ENCODE data around the gene ACSF2. TPM values are rescaled to one million over a fixed set of nuclear protein-coding genes. Genes with fewer than 3 reads are reported as not detected.

The ACSF2 gene
- total RNA-seq, 1 experiment from 2014 or later: 12.2 TPM

- no peak overlapping the region; a peak in 1 of 7 replicates for H3K27ac Mint-ChIP-seq
- Histone ChIP-seq H3K9me3 (ENCODE audit: control insufficient read depth, low read depth, low read length) (no peaks in the 10 kb centered on the region), H3K79me1 (ENCODE audit: insufficient read depth, low read depth, low read length, poor library complexity, severe bottlenecking) (no peaks in the 10 kb centered on the region), H3K27me3 (ENCODE audit: insufficient read depth, low read length) (no peaks in the 10 kb centered on the region), H2BK12ac (ENCODE audit: insufficient read length, low read depth, low read length) (no peak overlapping the region), H4K20me1 (ENCODE audit: control insufficient read depth, insufficient read depth, insufficient read length) (no peaks in the 10 kb centered on the region), H3K56ac (ENCODE audit: insufficient read length, low read depth, low read length) (no peak overlapping the region), H3K18ac (ENCODE audit: insufficient read length, low read depth, low read length) (no peak overlapping the region), H3K23me2 (ENCODE audit: insufficient read length, low read depth, low read length, poor library complexity, severe bottlenecking) (no peaks in the 10 kb centered on the region), H3K79me2 (ENCODE audit: insufficient read depth, low read length) (no peaks in the 10 kb centered on the region), H2AFZ (ENCODE audit: low read length) (no peak overlapping the region), H4K8ac (replicated peaks; ENCODE audit: insufficient read length, low read depth, low read length) (no peak overlapping the region), H2BK5ac (ENCODE audit: insufficient read length, low read length) (no peak overlapping the region), H3K14ac (ENCODE audit: insufficient read depth, low read length) (no peak overlapping the region), H3K4me2 (ENCODE audit: insufficient read depth, insufficient read length, low read length) (no peak overlapping the region), H3K9ac (ENCODE audit: extremely low read depth, insufficient read length, low read length) (no peak overlapping the region), H3T11ph (ENCODE audit: low read length) (no peak overlapping the region), H2BK120ac (ENCODE audit: low read depth, low read length, poor library complexity, severe bottlenecking) (no peak overlapping the region), H4K5ac (ENCODE audit: insufficient read length, low read depth, low read length) (no peak overlapping the region), H2AK5ac (ENCODE audit: insufficient read length, low read length) (no peak overlapping the region), H2BK20ac (ENCODE audit: low read depth, low read length, poor library complexity, severe bottlenecking) (no peak overlapping the region), H4K91ac (ENCODE audit: insufficient read length, low read depth, low read length) (no peak overlapping the region), H3K23ac (ENCODE audit: insufficient read length, low read depth, low read length) (no peak overlapping the region), H3K4ac (ENCODE audit: low read depth, low read length) (no peak overlapping the region), H3K4me1 (ENCODE audit: insufficient read depth, low read length) (no peaks in the 10 kb centered on the region), H2BK15ac (ENCODE audit: low read depth, low read length) (no peak overlapping the region), H3K27ac (ENCODE audit: insufficient read length, low read depth, low read length) (no peak overlapping the region)
- WGBS (ENCODE audit: extremely low coverage, insufficient read length, low lambda C conversion rate): no CpG with 5 or more reads among the region's 8 CpGs
- DNase-seq: no peak
- H3K27me3 Mint-ChIP-seq (ENCODE audit: low read depth): peaks cover 3% of the 10 kb centered on the region; the same call in 1 of the 2 replicates
- H3K4me1 Mint-ChIP-seq: peaks cover 10 to 16% of the 10 kb centered on the region in 2 experiments
- TF ChIP-seq CTCF (conservative IDR thresholded peaks at IDR 0.05): no peak
- no peaks in the 10 kb centered on the region for H3K9me3 Mint-ChIP-seq
- no peaks in the 10 kb centered on the region; a peak in 1 of 7 replicates for H3K36me3 Mint-ChIP-seq (ENCODE audit: insufficient read depth in 1 of 3, low read depth in 3 of 3)
- H3K4me3 Mint-ChIP-seq: no peak overlapping the region
Measured at GRCh38 chr17:50492214-50492613, 66.2 kb downstream of the ACSF2 start.
